Effector memory CD4-positive, alpha-beta T cell (primary cell): ENCODE measurements around the gene FOXJ3.

Source experiments
- DNase-seq, 3 donors: peaks; one replicate each; pipeline ENCODE4 v3.0.0-alpha.2; 2020
- H3K27ac ChIP-seq: 2 replicates; pipeline ENCODE4 v1.7.0; 2013; ENCODE audit warnings: mild to moderate bottlenecking, low read length, moderate library complexity; ENCODE audit not compliant: insufficient read depth, poor library complexity, severe bottlenecking
- H3K27me3 ChIP-seq: replicated peaks from 2 replicates; pipeline ENCODE4 v1.7.0; 2013; ENCODE audit warnings: mild to moderate bottlenecking, low read length; ENCODE audit not compliant: insufficient read depth, control insufficient read depth, poor library complexity, severe bottlenecking
- H3K36me3 ChIP-seq: 2 replicates; pipeline ENCODE4 v1.7.0; 2013; ENCODE audit warnings: mild to moderate bottlenecking, low read length, moderate library complexity; ENCODE audit not compliant: control insufficient read depth, insufficient read depth
- H3K4me1 ChIP-seq: 2 replicates; pipeline ENCODE4 v1.7.0; 2013; ENCODE audit warnings: low read length, mild to moderate bottlenecking; ENCODE audit not compliant: control insufficient read depth, insufficient read depth, poor library complexity, severe bottlenecking
- H3K4me3 ChIP-seq: 2 replicates; pipeline ENCODE4 v1.7.0; 2013; ENCODE audit warnings: low read length, low read depth, mild to moderate bottlenecking; ENCODE audit not compliant: insufficient read depth, poor library complexity, severe bottlenecking
- H3K9me3 ChIP-seq: 2 replicates; pipeline ENCODE4 v1.7.0; 2013; ENCODE audit warnings: mild to moderate bottlenecking, low read length, moderate library complexity; ENCODE audit not compliant: control insufficient read depth

FOXJ3 gene

GRCh38 chr1:42143896-42144710, 190.9 kb downstream of the FOXJ3 start:
- no peak for DNase-seq
- H3K36me3 ChIP-seq, result no peaks in the 10 kb centered on the region
- no peaks in the 10 kb centered on the region for H3K9me3 ChIP-seq
- no peaks in the 10 kb centered on the region for H3K4me1 ChIP-seq
- H3K27me3 ChIP-seq, result peaks cover 8% of the 10 kb centered on the region
- H3K4me3 ChIP-seq, result no peak overlapping the region
- no peak overlapping the region for H3K27ac ChIP-seq

GRCh38 chr1:42142894-42143675, 191.9 kb downstream of the FOXJ3 start:
- peaks cover 8% of the 10 kb centered on the region for H3K27me3 ChIP-seq
- H3K27ac ChIP-seq, result no peak overlapping the region
- no peaks in the 10 kb centered on the region for H3K4me1 ChIP-seq
- no peaks in the 10 kb centered on the region for H3K9me3 ChIP-seq
- no peaks in the 10 kb centered on the region for H3K36me3 ChIP-seq
- no peak overlapping the region for H3K4me3 ChIP-seq
- no peak for DNase-seq

- H3K4me3 ChIP-seq, result no peak overlapping the region
- peaks cover 8% of the 10 kb centered on the region for H3K27me3 ChIP-seq
Observed at GRCh38 chr1:42141978-42142377, 193.1 kb downstream of the FOXJ3 start.

DNA sequence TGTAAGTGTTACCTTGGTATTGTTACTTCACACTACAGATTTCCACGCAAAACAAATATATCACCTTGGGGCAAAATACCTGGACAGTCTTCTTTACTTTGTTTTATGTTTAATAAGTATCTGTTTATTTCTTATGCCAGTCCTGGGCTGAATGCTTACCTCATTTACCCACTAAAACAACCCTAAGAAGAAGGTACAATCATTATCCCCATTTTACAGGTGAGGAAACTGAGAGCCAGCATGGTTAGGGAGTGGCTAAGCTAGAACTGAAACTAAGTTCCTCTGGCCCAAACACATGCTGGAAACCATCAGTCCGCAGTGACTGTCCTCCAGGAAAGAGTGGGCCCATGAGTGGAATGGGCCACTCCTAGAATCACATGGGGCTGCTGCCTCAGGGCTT, 194.8 kb downstream of the FOXJ3 start:
- no peak for DNase-seq
- Histone ChIP-seq H3K27me3 (no peaks in the 10 kb centered on the region), H3K36me3 (no peaks in the 10 kb centered on the region), H3K9me3 (no peaks in the 10 kb centered on the region), H3K4me3 (no peak overlapping the region), H3K4me1 (no peaks in the 10 kb centered on the region), H3K27ac (no peak overlapping the region)

More at GRCh38 chr1:42141978-42142377, 193.1 kb downstream of the FOXJ3 start:
- no peak overlapping the region for H3K27ac ChIP-seq
- no peaks in the 10 kb centered on the region for H3K36me3 ChIP-seq
- H3K4me1 ChIP-seq, result no peaks in the 10 kb centered on the region
- H3K9me3 ChIP-seq, result no peaks in the 10 kb centered on the region
- no peak for DNase-seq

DNA sequence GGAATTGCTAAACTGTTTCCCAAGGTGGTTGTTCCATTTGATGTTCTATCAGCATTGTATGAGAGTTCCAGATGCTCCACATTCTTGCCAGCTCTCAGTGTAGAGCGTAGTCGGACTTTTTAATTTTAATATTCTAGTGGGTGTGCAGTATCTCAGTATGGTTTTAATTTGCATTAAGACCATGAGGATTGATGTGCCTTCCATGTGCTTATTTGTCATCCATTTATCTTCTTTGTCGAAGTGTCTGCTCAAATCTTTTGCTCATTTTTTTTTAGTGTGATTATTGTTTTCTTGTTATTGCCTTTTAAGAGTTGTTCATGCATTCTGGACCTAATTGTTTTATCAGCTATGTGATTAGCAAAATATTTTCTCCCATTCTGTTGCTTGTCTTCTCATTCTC, 195.6 kb downstream of the FOXJ3 start:
- H3K4me1 ChIP-seq, result no peaks in the 10 kb centered on the region
- no peaks in the 10 kb centered on the region for H3K9me3 ChIP-seq
- DNase-seq, result no peak
- no peak overlapping the region for H3K4me3 ChIP-seq
- no peak overlapping the region for H3K27ac ChIP-seq
- H3K27me3 ChIP-seq, result no peaks in the 10 kb centered on the region
- no peaks in the 10 kb centered on the region for H3K36me3 ChIP-seq

- no peak overlapping the region for H3K4me3 ChIP-seq
- H3K27me3 ChIP-seq, result no peaks in the 10 kb centered on the region
- H3K9me3 ChIP-seq, result no peaks in the 10 kb centered on the region
- no peaks in the 10 kb centered on the region for H3K4me1 ChIP-seq
- no peaks in the 10 kb centered on the region for H3K36me3 ChIP-seq
- H3K27ac ChIP-seq, result no peak overlapping the region
- no peak for DNase-seq
Observed at GRCh38 chr1:42138586-42138985, 196.4 kb downstream of the FOXJ3 start.

- H3K27me3 ChIP-seq, result no peaks in the 10 kb centered on the region
- H3K9me3 ChIP-seq, result no peaks in the 10 kb centered on the region
- H3K4me1 ChIP-seq, result no peaks in the 10 kb centered on the region
- no peak for DNase-seq
- H3K27ac ChIP-seq, result no peak overlapping the region
- no peak overlapping the region for H3K4me3 ChIP-seq
- no peaks in the 10 kb centered on the region for H3K36me3 ChIP-seq
Observed at GRCh38 chr1:42137766-42138165, 197.3 kb downstream of the FOXJ3 start.

- no peak overlapping the region for H3K4me3 ChIP-seq
- no peaks in the 10 kb centered on the region for H3K27me3 ChIP-seq
- no peak for DNase-seq
- H3K9me3 ChIP-seq, result no peaks in the 10 kb centered on the region
- no peaks in the 10 kb centered on the region for H3K36me3 ChIP-seq
- no peak overlapping the region for H3K27ac ChIP-seq
- no peaks in the 10 kb centered on the region for H3K4me1 ChIP-seq
Observed at GRCh38 chr1:42136466-42136865, 198.6 kb downstream of the FOXJ3 start.

- DNase-seq, result no peak
- no peaks in the 10 kb centered on the region for H3K36me3 ChIP-seq
- no peaks in the 10 kb centered on the region for H3K9me3 ChIP-seq
- no peak overlapping the region for H3K27ac ChIP-seq
- H3K4me3 ChIP-seq, result no peak overlapping the region
- no peaks in the 10 kb centered on the region for H3K27me3 ChIP-seq
- H3K4me1 ChIP-seq, result no peaks in the 10 kb centered on the region
Observed at GRCh38 chr1:42135426-42135825, 199.6 kb downstream of the FOXJ3 start.
